CD4-positive, alpha-beta T cell (primary cell): Measurements from ENCODE around the gene SRGAP1. TPM values are rescaled to one million over a fixed set of nuclear protein-coding genes. Genes with fewer than 3 reads are reported as not detected.

Source experiments
- ATAC-seq: fragments of 200-7000 bp; cut with Tn5 transposase; one replicate; pipeline ENCODE4 v1.10.0; 2022; ENCODE audit warnings: mild to moderate bottlenecking; ENCODE audit not compliant: poor library complexity
- CTCF ChIA-PET: fragments of 350-600 bp; sonication (Branson Sonifier 250); formaldehyde crosslinking; loops from one replicate; lab custom pipeline; 2021; ENCODE audit warnings: antibody characterized with exemption, inconsistent platforms; lab: Charles Lee
- POLR2A ChIA-PET: fragments of 350-600 bp; sonication (Branson Sonifier 250); formaldehyde crosslinking; loops from one replicate; lab custom pipeline; 2021; ENCODE audit warnings: antibody characterized with exemption, inconsistent platforms; lab: Charles Lee
- DNase-seq, 14 experiments: peaks; one replicate each; pipeline ENCODE4 v3.0.0-alpha.2; 2013 to 2020; ENCODE audit warnings: mixed read lengths in 2 of 14
- H3K27ac ChIP-seq, 2 donors: one replicate each; pipeline versions ENCODE4 v1.5.1 to v1.7.0; 2013; ENCODE audit warnings: low read length in 2 of 2, low read depth in 1 of 2, mild to moderate bottlenecking in 1 of 2
- H3K27me3 ChIP-seq, 2 experiments: 1 replicate in 1 of 2; 2 replicates in 1 of 2; pipeline versions ENCODE4 v1.6.1 to v1.7.0; 2013; ENCODE audit warnings: low read length in 2 of 2, control low read depth in 1 of 2, mild to moderate bottlenecking in 1 of 2, moderate library complexity in 1 of 2; ENCODE audit not compliant: insufficient read depth in 2 of 2, control insufficient read depth in 1 of 2
- H3K36me3 ChIP-seq: one replicate; pipeline ENCODE4 v1.6.1; 2013; ENCODE audit warnings: low read length, control low read depth; ENCODE audit not compliant: insufficient read depth
- H3K4me1 ChIP-seq: one replicate; pipeline ENCODE4 v1.6.1; 2013; ENCODE audit warnings: low read length, control low read depth; ENCODE audit not compliant: insufficient read depth
- H3K4me3 ChIP-seq: one replicate; pipeline ENCODE4 v1.5.1; 2013; ENCODE audit warnings: mild to moderate bottlenecking, low read length, moderate library complexity
- H3K9me3 ChIP-seq, 2 experiments: 1 replicate in 1 of 2; 2 replicates in 1 of 2; pipeline versions ENCODE4 v1.6.1 to v1.7.0; 2013; ENCODE audit warnings: low read length in 2 of 2, mild to moderate bottlenecking in 2 of 2, control low read depth in 1 of 2, moderate library complexity in 1 of 2; ENCODE audit not compliant: control insufficient read depth in 1 of 2, insufficient read depth in 1 of 2
- H3K27ac Mint-ChIP-seq: one replicate; pipeline ENCODE4 v1.8.0; 2020; ENCODE audit warnings: mixed read lengths
- H3K27me3 Mint-ChIP-seq: one replicate; pipeline ENCODE4 v1.8.0; 2021; ENCODE audit warnings: mixed read lengths
- H3K36me3 Mint-ChIP-seq: one replicate; pipeline ENCODE4 v1.8.0; 2021; ENCODE audit warnings: low read depth, mixed read lengths
- H3K4me1 Mint-ChIP-seq: one replicate; pipeline ENCODE4 v1.8.0; 2021; ENCODE audit warnings: low read depth, mixed read lengths
- H3K4me3 Mint-ChIP-seq: one replicate; pipeline ENCODE4 v1.8.0; 2020; ENCODE audit warnings: mild to moderate bottlenecking, mixed read lengths
- H3K9me3 Mint-ChIP-seq: one replicate; pipeline ENCODE4 v1.8.0; 2020; ENCODE audit warnings: mixed read lengths
- CTCF ChIP-seq: fragments of 200-600 bp; IDR thresholded peaks from one replicate; pipeline ENCODE4 v1.8.0; 2022; ENCODE audit warnings: antibody characterized with exemption, mild to moderate bottlenecking
- intact Hi-C, 2 experiments: fragments of 100-400 bp; cut with DNase I in 1 of 2; cut with micrococcal nuclease in 1 of 2; formaldehyde crosslinking; loops; one replicate each; pipeline versions ENCODE4 v1.15.1 to v1.9.0; 2023 to 2025; cut with DNase I, micrococcal nuclease
- total RNA-seq, 174 experiments: library from RNA in 2 of 174; stranded (reverse) in 2 of 174; gene quantifications; one replicate each; pipeline ENCODE4 v1.2.3 and lab custom pipeline; 2021 to 2026

Gene SRGAP1
- total RNA-seq, 2 experiments from 2014 or later, result 0.03 TPM; not detected in 1

GRCh38 chr12:64092507-64093196, 248.2 kb downstream of the SRGAP1 start:
- TF ChIP-seq CTCF, result no peak
- H3K27me3 Mint-ChIP-seq, result peaks cover 6% of the 10 kb centered on the region
- intact Hi-C loops, result no loop called here
- DNase-seq (no peak), ATAC-seq (no peak)
- no peaks in the 10 kb centered on the region for H3K27me3 ChIP-seq
- H3K4me3 ChIP-seq, result no peak overlapping the region
- H3K36me3 ChIP-seq, result no peaks in the 10 kb centered on the region
- H3K9me3 ChIP-seq, result no peaks in the 10 kb centered on the region
- H3K4me1 ChIP-seq, result no peaks in the 10 kb centered on the region
- H3K27ac ChIP-seq, result no peak overlapping the region
- no peaks in the 10 kb centered on the region for H3K9me3 Mint-ChIP-seq
- ChIA-PET POLR2A (no interaction called here), CTCF (no interaction called here)
- no peaks in the 10 kb centered on the region for H3K4me1 Mint-ChIP-seq
- no peaks in the 10 kb centered on the region for H3K36me3 Mint-ChIP-seq
- H3K27ac Mint-ChIP-seq, result no peak overlapping the region
- no peak overlapping the region for H3K4me3 Mint-ChIP-seq

- H3K4me1 ChIP-seq, result no peaks in the 10 kb centered on the region
- H3K4me3 ChIP-seq, result no peak overlapping the region
- Mint-ChIP-seq H3K36me3 (no peaks in the 10 kb centered on the region), H3K9me3 (no peaks in the 10 kb centered on the region), H3K4me1 (no peaks in the 10 kb centered on the region), H3K27me3 (peaks cover 15% of the 10 kb centered on the region), H3K27ac (no peak overlapping the region), H3K4me3 (no peak overlapping the region)
- H3K27ac ChIP-seq, result no peak overlapping the region
- H3K27me3 ChIP-seq, result no peaks in the 10 kb centered on the region
- intact Hi-C loops, result no loop called here
- no peak for ATAC-seq
- no peaks in the 10 kb centered on the region for H3K9me3 ChIP-seq
- TF ChIP-seq CTCF, result no peak
- POLR2A ChIA-PET, result no interaction called here
- DNase-seq, result no peak
- CTCF ChIA-PET, result no interaction called here
- H3K36me3 ChIP-seq, result no peaks in the 10 kb centered on the region
Measured at GRCh38 chr12:64093689-64094088, 249.2 kb downstream of the SRGAP1 start.

- DNase-seq (no peak), ATAC-seq (no peak)
- Mint-ChIP-seq H3K4me1 (no peaks in the 10 kb centered on the region), H3K27ac (no peak overlapping the region), H3K27me3 (peaks cover 43% of the 10 kb centered on the region), H3K36me3 (no peaks in the 10 kb centered on the region), H3K4me3 (no peak overlapping the region), H3K9me3 (no peaks in the 10 kb centered on the region)
- H3K36me3 ChIP-seq, result no peaks in the 10 kb centered on the region
- no peak for TF ChIP-seq CTCF
- no peak overlapping the region for H3K27ac ChIP-seq
- ChIA-PET CTCF (no interaction called here), POLR2A (no interaction called here)
- H3K4me1 ChIP-seq, result no peaks in the 10 kb centered on the region
- H3K27me3 ChIP-seq, result peaks cover 0 to 4% of the 10 kb centered on the region in 2 experiments
- intact Hi-C loops, result no loop called here
- H3K9me3 ChIP-seq, result no peaks in the 10 kb centered on the region
- H3K4me3 ChIP-seq, result no peak overlapping the region
Measured at GRCh38 chr12:64097366-64098105, 253.0 kb downstream of the SRGAP1 start.
